SK-N-SH (cell line): ENCODE results near the gene LONRF2. TPM values are rescaled to one million over a fixed set of nuclear protein-coding genes. Genes with fewer than 3 reads are reported as not detected.

Experiments
- CTCF ChIA-PET: fragments of 300-600, 350-600 bp; formaldehyde crosslinking; extraction: SDS; loops from one replicate; lab custom pipeline; 2021; lab: Yijun Ruan, JAX
- POLR2A ChIA-PET: fragments of 350-600 bp; sonication (Branson Sonifier 250); formaldehyde crosslinking; extraction: SDS; loops from one replicate; lab custom pipeline; 2020; ENCODE audit warnings: antibody characterized with exemption, inconsistent platforms; lab: Yijun Ruan, JAX
- DNase-seq: peaks from one replicate; pipeline ENCODE4 v3.0.0; 2012
- H2AFZ ChIP-seq: fragments of 200-600 bp; sonication (generic); 2 replicates; pipeline ENCODE4 v1.8.1; 2016; ENCODE audit warnings: antibody characterized with exemption, mild to moderate bottlenecking, low read depth
- H3F3A ChIP-seq: fragments of 200-600 bp; sonication (generic); replicated peaks from 2 replicates; pipeline ENCODE3; 2016; ENCODE audit warnings: antibody characterized with exemption, mild to moderate bottlenecking; ENCODE audit not compliant: insufficient read depth
- H3K27ac ChIP-seq, 2 experiments: fragments of 200-500 bp in 1 of 2; fragments of 200-600 bp in 1 of 2; sonication (Bioruptor generic) in 1 of 2; sonication (generic), shearing (Covaris generic) in 1 of 2; 2 replicates each; pipeline versions ENCODE4 v1.5.1 to v1.6.1; 2014 to 2016; ENCODE audit warnings: low read depth in 2 of 2, inconsistent platforms in 1 of 2, low read length in 1 of 2, mild to moderate bottlenecking in 1 of 2, mixed read lengths in 1 of 2
- H3K27me3 ChIP-seq: fragments of 200-600 bp; sonication (generic), shearing (Covaris generic); 2 replicates; pipeline ENCODE4 v1.6.1; 2016; ENCODE audit warnings: mixed run types; ENCODE audit not compliant: insufficient read depth
- H3K36me3 ChIP-seq, 2 experiments: fragments of 200-500 bp in 1 of 2; fragments of 200-600 bp in 1 of 2; sonication (Bioruptor generic) in 1 of 2; sonication (generic) in 1 of 2; replicated peaks in 1 of 2; 2 replicates each; pipeline versions ENCODE3 to v1.5.1; 2014 to 2016; ENCODE audit warnings: low read length in 1 of 2, mild to moderate bottlenecking in 1 of 2; ENCODE audit not compliant: insufficient read depth in 2 of 2, control insufficient read depth in 1 of 2
- H3K4me1 ChIP-seq, 2 experiments: fragments of 200-500 bp in 1 of 2; fragments of 200-600 bp in 1 of 2; sonication (Bioruptor generic) in 1 of 2; sonication (generic), shearing (Covaris generic) in 1 of 2; 2 replicates each; pipeline versions ENCODE4 v1.5.1 to v1.6.1; 2014 to 2016; ENCODE audit warnings: low read depth in 1 of 2, low read length in 1 of 2, mixed run types in 1 of 2; ENCODE audit not compliant: insufficient read depth in 2 of 2, control insufficient read depth in 1 of 2
- H3K4me2 ChIP-seq: fragments of 200-600 bp; sonication (generic), shearing (Covaris generic); 2 replicates; pipeline ENCODE4 v1.6.1; 2017; ENCODE audit warnings: mixed run types
- H3K4me3 ChIP-seq, 2 experiments: fragments of 200-500 bp in 1 of 2; fragments of 200-600 bp in 1 of 2; sonication (Bioruptor generic) in 1 of 2; sonication (generic), shearing (Covaris generic) in 1 of 2; 2 replicates each; pipeline versions ENCODE4 v1.5.1 to v1.8.1; 2014 to 2016; ENCODE audit warnings: low read depth in 2 of 2, inconsistent platforms in 1 of 2, low read length in 1 of 2, mild to moderate bottlenecking in 1 of 2, mixed read lengths in 1 of 2, moderate library complexity in 1 of 2
- H3K79me2 ChIP-seq: fragments of 200-600 bp; sonication (generic); 2 replicates; pipeline ENCODE4 v1.8.1; 2017; ENCODE audit warnings: mild to moderate bottlenecking; ENCODE audit not compliant: insufficient read depth
- H3K9ac ChIP-seq: fragments of 200-600 bp; sonication (generic); 2 replicates; pipeline ENCODE4 v1.6.1; 2017; ENCODE audit warnings: mixed run types
- H3K9me2 ChIP-seq: fragments of 200-600 bp; sonication (generic); 2 replicates; pipeline ENCODE4 v1.6.1; 2017; ENCODE audit warnings: mixed run types
- H3K9me3 ChIP-seq: fragments of 200-600 bp; sonication (generic); 2 replicates; pipeline ENCODE4 v1.6.1; 2017; ENCODE audit warnings: mixed run types, mild to moderate bottlenecking, moderate library complexity
- H4K20me1 ChIP-seq: fragments of 200-600 bp; sonication (generic); 2 replicates; pipeline ENCODE4 v1.6.1; 2017; ENCODE audit warnings: mild to moderate bottlenecking, mixed run types; ENCODE audit not compliant: insufficient read depth
- CHD2 ChIP-seq: fragments of 150-350 bp; IDR thresholded peaks from 2 replicates; pipeline ENCODE4 v1.6.1; 2018; ENCODE audit warnings: low read length; ENCODE audit not compliant: partially characterized antibody
- ELF1 ChIP-seq: IDR thresholded peaks from 2 replicates; pipeline ENCODE4 v1.4.0; 2012
- EP300 ChIP-seq, 2 experiments: IDR thresholded peaks; 2 replicates each; pipeline versions ENCODE4 v1.4.0 to v1.6.1; 2012; ENCODE audit warnings: borderline replicate concordance in 1 of 2, low read depth in 1 of 2, low read length in 1 of 2
- EZH2phosphoT487 ChIP-seq: fragments of 200-600 bp; sonication (generic); IDR thresholded peaks from 2 replicates; pipeline ENCODE4 v1.6.1; 2017; ENCODE audit warnings: low read depth, mixed run types, mild to moderate bottlenecking, antibody characterized with exemption, moderate library complexity, borderline replicate concordance
- FOSL2 ChIP-seq: IDR thresholded peaks from 2 replicates; pipeline ENCODE4 v1.4.0; 2012; ENCODE audit warnings: low read depth, mild to moderate bottlenecking, moderate library complexity, borderline replicate concordance
- FOXM1 ChIP-seq: IDR thresholded peaks from 2 replicates; pipeline ENCODE4 v1.4.0; 2012; ENCODE audit warnings: low read depth, mild to moderate bottlenecking
- GABPA ChIP-seq: IDR thresholded peaks from 2 replicates; pipeline ENCODE4 v1.4.0; 2012; ENCODE audit warnings: low read depth, mild to moderate bottlenecking
- NFIC ChIP-seq: IDR thresholded peaks from 2 replicates; pipeline ENCODE4 v1.4.0; 2012; ENCODE audit warnings: borderline replicate concordance
- NRF1 ChIP-seq: IDR thresholded peaks from 2 replicates; pipeline ENCODE4 v1.6.1; 2012; ENCODE audit warnings: low read depth, mild to moderate bottlenecking, low read length
- POLR2AphosphoS5 ChIP-seq: IDR thresholded peaks from 2 replicates; pipeline ENCODE4 v1.6.1; 2012; ENCODE audit warnings: low read depth, low read length
- RCOR1 ChIP-seq: fragments of 150-350 bp; IDR thresholded peaks from 2 replicates; pipeline ENCODE4 v1.6.1; 2017; ENCODE audit warnings: antibody characterized with exemption, low read length
- RXRA ChIP-seq: IDR thresholded peaks from 2 replicates; pipeline ENCODE4 v1.4.0; 2012; ENCODE audit warnings: low read depth, mild to moderate bottlenecking, borderline replicate concordance
- SIN3A ChIP-seq: IDR thresholded peaks from 2 replicates; pipeline ENCODE4 v1.6.1; 2012; ENCODE audit warnings: low read depth, mild to moderate bottlenecking, low read length, moderate library complexity, borderline replicate concordance
- SMC3 ChIP-seq: IDR thresholded peaks from 2 replicates; pipeline ENCODE4 v1.6.1; 2012; ENCODE audit warnings: low read depth, low read length, improper control_type of control experiment
- WGBS: methylation state at CpG from one replicate; pipeline ENCODE4 v1.1.6; 2017; ENCODE audit warnings: low lambda C conversion rate; 5-methylcytosine and 5-hydroxymethylcytosine counted together
- polyA plus RNA-seq, 3 experiments: library from polyadenylated mRNA; depleted of rRNA; stranded (reverse); fragments of >200 nt; gene quantifications; 2 replicates each; pipeline ENCODE4 v1.2.3, GENCODE V29; 2012
- TF ChIP-seq, protein P1 (sequence below): IDR thresholded peaks from 2 replicates; pipeline ENCODE4 v1.4.0; 2012; ENCODE audit warnings: low read depth, borderline replicate concordance
- TF ChIP-seq, protein P2 (sequence below): fragments of 200-600 bp; sonication (generic); IDR thresholded peaks from 2 replicates; pipeline ENCODE4 v1.6.1; 2017; ENCODE audit warnings: antibody characterized with exemption, mild to moderate bottlenecking, moderate library complexity
- TF ChIP-seq, protein P3 (sequence below): fragments of 150-350 bp; IDR thresholded peaks from 2 replicates; pipeline ENCODE4 v1.6.1; 2017; ENCODE audit warnings: antibody characterized with exemption, low read length, low read depth, borderline replicate concordance
- TF ChIP-seq, protein P4 (sequence below): IDR thresholded peaks from 2 replicates; pipeline ENCODE4 v1.6.1; 2012; ENCODE audit warnings: mild to moderate bottlenecking, low read depth, low read length, moderate library complexity
- TF ChIP-seq, protein P5 (sequence below): IDR thresholded peaks from 2 replicates; pipeline ENCODE4; 2012
- TF ChIP-seq, protein P6 (sequence below): fragments of 150-350 bp; IDR thresholded peaks from 2 replicates; pipeline ENCODE4 v1.6.1; 2016; ENCODE audit warnings: mild to moderate bottlenecking, low read depth, low read length

Gene LONRF2
- polyA plus RNA-seq, 1 of the 3 experiments (the other 2 are of a cell fraction): 2.0 TPM

DNA sequence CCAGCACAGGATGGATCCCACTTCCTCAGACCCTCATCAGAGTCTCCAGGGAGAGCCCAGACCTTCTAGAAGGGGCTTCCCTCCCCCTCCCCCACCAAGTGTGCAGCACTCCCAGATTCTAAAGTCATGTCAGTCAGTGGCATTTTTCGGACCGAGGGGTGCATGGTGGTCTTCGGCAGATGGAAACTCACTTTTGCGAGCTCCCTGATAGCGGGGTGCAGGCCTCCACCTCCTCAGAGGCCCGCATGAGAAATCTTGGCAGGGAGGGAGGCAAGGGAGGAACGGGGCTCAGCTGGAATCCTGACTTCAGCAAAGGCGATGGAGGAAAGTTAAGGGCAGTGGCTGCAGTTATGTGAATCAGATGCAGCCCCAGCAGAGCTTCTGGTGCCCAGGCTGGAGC, 58.2 kb downstream of the LONRF2 start:
- Histone ChIP-seq H3K4me3 (no peak overlapping the region), H3K79me2 (no peaks in the 10 kb centered on the region), H3K9me2 (no peaks in the 10 kb centered on the region), H3K4me1 (peaks cover 0 to 3% of the 10 kb centered on the region in 2 experiments; a peak in 1 of 4 replicates), H3K4me2 (no peak overlapping the region), H4K20me1 (no peaks in the 10 kb centered on the region), H3K27ac (no peak overlapping the region), H3K9ac (no peak overlapping the region), H3K27me3 (no peaks in the 10 kb centered on the region), H2AFZ (no peak overlapping the region), H3F3A (no peaks in the 10 kb centered on the region), H3K36me3 (no peaks in the 10 kb centered on the region), H3K9me3 (no peaks in the 10 kb centered on the region)
- ChIA-PET CTCF (interaction anchor here (1.2 to 12.0 kb wide), 17 partner anchors 10 to 928 kb away, joined by 3 to 467 read pairs (median 24); partner anchors contain the start of genes EIF5B, REV1 and TXNDC9), POLR2A (interaction anchor here (0.7 kb wide), 1 partner anchor 149 kb away, joined by 3 read pairs; no protein-coding TSS in a partner anchor)
- TF ChIP-seq, protein P1, sequence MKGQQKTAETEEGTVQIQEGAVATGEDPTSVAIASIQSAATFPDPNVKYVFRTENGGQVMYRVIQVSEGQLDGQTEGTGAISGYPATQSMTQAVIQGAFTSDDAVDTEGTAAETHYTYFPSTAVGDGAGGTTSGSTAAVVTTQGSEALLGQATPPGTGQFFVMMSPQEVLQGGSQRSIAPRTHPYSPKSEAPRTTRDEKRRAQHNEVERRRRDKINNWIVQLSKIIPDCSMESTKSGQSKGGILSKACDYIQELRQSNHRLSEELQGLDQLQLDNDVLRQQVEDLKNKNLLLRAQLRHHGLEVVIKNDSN: no peak
- TF ChIP-seq SMC3: no peak
- no peak for TF ChIP-seq NRF1
- TF ChIP-seq FOSL2: no peak
- TF ChIP-seq EP300 (IDR thresholded peaks at IDR 0.05; ENCODE audit: borderline replicate concordance in 1 of 2, low read depth in 1 of 2, low read length in 1 of 2): no peak
- TF ChIP-seq, protein P2, sequence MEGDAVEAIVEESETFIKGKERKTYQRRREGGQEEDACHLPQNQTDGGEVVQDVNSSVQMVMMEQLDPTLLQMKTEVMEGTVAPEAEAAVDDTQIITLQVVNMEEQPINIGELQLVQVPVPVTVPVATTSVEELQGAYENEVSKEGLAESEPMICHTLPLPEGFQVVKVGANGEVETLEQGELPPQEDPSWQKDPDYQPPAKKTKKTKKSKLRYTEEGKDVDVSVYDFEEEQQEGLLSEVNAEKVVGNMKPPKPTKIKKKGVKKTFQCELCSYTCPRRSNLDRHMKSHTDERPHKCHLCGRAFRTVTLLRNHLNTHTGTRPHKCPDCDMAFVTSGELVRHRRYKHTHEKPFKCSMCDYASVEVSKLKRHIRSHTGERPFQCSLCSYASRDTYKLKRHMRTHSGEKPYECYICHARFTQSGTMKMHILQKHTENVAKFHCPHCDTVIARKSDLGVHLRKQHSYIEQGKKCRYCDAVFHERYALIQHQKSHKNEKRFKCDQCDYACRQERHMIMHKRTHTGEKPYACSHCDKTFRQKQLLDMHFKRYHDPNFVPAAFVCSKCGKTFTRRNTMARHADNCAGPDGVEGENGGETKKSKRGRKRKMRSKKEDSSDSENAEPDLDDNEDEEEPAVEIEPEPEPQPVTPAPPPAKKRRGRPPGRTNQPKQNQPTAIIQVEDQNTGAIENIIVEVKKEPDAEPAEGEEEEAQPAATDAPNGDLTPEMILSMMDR: no peak
- no peak for TF ChIP-seq ELF1
- TF ChIP-seq GABPA: no peak
- no peak for TF ChIP-seq RCOR1
- TF ChIP-seq FOXM1: no peak
- TF ChIP-seq, protein P3, sequence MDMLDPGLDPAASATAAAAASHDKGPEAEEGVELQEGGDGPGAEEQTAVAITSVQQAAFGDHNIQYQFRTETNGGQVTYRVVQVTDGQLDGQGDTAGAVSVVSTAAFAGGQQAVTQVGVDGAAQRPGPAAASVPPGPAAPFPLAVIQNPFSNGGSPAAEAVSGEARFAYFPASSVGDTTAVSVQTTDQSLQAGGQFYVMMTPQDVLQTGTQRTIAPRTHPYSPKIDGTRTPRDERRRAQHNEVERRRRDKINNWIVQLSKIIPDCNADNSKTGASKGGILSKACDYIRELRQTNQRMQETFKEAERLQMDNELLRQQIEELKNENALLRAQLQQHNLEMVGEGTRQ: no peak
- no peak for TF ChIP-seq NFIC
- no peak for TF ChIP-seq CHD2
- TF ChIP-seq EZH2phosphoT487: no peak
- TF ChIP-seq POLR2AphosphoS5: no peak
- TF ChIP-seq, protein P4, sequence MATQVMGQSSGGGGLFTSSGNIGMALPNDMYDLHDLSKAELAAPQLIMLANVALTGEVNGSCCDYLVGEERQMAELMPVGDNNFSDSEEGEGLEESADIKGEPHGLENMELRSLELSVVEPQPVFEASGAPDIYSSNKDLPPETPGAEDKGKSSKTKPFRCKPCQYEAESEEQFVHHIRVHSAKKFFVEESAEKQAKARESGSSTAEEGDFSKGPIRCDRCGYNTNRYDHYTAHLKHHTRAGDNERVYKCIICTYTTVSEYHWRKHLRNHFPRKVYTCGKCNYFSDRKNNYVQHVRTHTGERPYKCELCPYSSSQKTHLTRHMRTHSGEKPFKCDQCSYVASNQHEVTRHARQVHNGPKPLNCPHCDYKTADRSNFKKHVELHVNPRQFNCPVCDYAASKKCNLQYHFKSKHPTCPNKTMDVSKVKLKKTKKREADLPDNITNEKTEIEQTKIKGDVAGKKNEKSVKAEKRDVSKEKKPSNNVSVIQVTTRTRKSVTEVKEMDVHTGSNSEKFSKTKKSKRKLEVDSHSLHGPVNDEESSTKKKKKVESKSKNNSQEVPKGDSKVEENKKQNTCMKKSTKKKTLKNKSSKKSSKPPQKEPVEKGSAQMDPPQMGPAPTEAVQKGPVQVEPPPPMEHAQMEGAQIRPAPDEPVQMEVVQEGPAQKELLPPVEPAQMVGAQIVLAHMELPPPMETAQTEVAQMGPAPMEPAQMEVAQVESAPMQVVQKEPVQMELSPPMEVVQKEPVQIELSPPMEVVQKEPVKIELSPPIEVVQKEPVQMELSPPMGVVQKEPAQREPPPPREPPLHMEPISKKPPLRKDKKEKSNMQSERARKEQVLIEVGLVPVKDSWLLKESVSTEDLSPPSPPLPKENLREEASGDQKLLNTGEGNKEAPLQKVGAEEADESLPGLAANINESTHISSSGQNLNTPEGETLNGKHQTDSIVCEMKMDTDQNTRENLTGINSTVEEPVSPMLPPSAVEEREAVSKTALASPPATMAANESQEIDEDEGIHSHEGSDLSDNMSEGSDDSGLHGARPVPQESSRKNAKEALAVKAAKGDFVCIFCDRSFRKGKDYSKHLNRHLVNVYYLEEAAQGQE: no peak
- TF ChIP-seq, protein P5, sequence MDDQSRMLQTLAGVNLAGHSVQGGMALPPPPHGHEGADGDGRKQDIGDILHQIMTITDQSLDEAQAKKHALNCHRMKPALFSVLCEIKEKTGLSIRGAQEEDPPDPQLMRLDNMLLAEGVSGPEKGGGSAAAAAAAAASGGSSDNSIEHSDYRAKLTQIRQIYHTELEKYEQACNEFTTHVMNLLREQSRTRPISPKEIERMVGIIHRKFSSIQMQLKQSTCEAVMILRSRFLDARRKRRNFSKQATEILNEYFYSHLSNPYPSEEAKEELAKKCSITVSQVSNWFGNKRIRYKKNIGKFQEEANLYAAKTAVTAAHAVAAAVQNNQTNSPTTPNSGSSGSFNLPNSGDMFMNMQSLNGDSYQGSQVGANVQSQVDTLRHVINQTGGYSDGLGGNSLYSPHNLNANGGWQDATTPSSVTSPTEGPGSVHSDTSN: no peak
- TF ChIP-seq RXRA: no peak
- TF ChIP-seq, protein P6, sequence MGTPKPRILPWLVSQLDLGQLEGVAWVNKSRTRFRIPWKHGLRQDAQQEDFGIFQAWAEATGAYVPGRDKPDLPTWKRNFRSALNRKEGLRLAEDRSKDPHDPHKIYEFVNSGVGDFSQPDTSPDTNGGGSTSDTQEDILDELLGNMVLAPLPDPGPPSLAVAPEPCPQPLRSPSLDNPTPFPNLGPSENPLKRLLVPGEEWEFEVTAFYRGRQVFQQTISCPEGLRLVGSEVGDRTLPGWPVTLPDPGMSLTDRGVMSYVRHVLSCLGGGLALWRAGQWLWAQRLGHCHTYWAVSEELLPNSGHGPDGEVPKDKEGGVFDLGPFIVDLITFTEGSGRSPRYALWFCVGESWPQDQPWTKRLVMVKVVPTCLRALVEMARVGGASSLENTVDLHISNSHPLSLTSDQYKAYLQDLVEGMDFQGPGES: no peak
- no peak for TF ChIP-seq SIN3A
- no peak for DNase-seq
- 89% methylated on average over 8 of the region's 8 CpGs for WGBS
